GM21723 (cell line): Measurements from ENCODE around the gene UBE3D.

ENCODE experiments used
- ATAC-seq: cut with Tn5 transposase; IDR thresholded peaks from one replicate; pipeline ENCODE4 v1.9.1; 2021; ENCODE audit warnings: mild to moderate bottlenecking, moderate library complexity; ENCODE audit not compliant: unreplicated experiment

The UBE3D gene, protein sequence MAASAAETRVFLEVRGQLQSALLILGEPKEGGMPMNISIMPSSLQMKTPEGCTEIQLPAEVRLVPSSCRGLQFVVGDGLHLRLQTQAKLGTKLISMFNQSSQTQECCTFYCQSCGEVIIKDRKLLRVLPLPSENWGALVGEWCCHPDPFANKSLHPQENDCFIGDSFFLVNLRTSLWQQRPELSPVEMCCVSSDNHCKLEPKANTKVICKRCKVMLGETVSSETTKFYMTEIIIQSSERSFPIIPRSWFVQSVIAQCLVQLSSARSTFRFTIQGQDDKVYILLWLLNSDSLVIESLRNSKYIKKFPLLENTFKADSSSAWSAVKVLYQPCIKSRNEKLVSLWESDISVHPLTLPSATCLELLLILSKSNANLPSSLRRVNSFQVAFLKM

GRCh38 chr6:83065511-83066192 is at the start of gene UBE3D:
Gene UBE3D, minus strand, starts transcription at chr6:83065841. Its CDS starts 123 bp downstream, at chr6:83065718.
- ATAC-seq: peak; percentile 69

- no peak for ATAC-seq
Measured at GRCh38 chr6:83114164-83114563, 48.5 kb upstream of the UBE3D start.

DNA sequence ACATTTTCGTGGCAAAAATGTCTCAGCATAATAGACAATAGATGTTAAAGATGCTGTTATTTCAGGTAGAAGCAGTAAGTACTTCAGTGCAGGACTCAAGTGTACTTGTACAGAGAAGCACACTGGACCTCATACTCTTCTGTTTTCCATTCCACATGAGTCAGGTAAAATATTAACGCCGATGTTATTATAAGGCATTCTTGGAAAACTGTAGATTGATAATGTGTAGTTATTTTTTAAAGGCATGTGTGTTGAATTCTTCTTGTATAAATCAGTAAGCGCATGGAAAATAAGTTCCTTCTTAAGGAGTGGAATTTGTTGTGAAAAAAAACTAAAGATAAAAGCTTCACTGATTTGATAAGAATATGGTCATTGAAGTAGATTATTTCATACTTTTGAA is 47.6 kb upstream of the UBE3D start:
- no peak for ATAC-seq

DNA sequence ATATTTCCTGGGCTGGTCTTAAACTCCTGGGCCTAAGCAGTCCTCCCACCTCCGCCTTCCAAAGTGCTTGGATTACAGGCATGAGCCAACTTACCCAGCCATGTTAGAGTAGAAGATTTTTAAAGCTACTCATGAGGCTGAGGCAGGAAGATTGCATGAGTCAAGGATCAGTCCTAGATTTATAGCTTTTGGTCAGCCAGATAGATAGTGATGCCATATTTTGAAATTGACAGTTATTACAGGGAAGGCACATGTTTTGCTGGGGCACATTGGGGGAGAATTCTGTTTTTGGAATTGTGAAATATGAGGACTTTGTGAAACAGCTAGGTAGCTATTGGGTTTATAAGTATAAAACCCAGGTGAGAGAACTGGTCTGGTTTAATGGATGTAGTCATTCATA is 42.7 kb upstream of the UBE3D start:
- ATAC-seq: no peak

- ATAC-seq: no peak
Measured at GRCh38 chr6:83098589-83098988, 32.9 kb upstream of the UBE3D start.

- no peak for ATAC-seq
Measured at GRCh38 chr6:83097675-83098074, 32.0 kb upstream of the UBE3D start.

GRCh38 chr6:83097204-83097603 is 31.6 kb upstream of the UBE3D start:
- ATAC-seq: no peak

- no peak for ATAC-seq
Measured at GRCh38 chr6:83096791-83097190, 31.1 kb upstream of the UBE3D start.

DNA sequence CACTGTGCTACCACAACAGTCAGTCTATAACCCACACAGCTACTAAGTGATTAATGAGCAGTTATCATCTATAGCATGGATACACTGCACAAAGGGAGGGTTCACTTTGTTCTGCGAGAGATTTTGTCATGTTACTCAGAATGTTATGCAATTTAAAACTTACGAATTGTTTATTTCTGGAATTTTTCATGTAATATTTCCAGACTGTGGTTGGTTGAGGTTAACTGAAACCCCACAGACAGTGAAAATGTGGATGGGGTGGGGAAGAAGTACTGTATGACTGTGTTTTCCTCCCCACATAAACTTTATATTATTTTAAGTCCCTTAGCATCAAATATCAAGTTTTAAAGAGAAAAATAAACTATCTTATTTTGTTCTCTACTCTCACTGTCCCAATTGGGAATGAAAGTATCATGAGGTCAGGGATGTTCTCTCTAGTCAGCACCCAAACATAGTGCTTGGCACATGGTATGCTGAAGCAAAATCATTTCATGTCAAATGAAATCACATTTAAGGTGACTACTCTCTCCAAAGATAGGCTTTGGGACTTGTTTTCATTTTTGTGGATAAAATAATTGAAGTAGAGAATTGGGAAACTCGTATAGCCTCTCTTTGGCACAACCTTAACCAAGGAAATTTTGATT is 27.2 kb upstream of the UBE3D start:
- ATAC-seq: no peak

DNA sequence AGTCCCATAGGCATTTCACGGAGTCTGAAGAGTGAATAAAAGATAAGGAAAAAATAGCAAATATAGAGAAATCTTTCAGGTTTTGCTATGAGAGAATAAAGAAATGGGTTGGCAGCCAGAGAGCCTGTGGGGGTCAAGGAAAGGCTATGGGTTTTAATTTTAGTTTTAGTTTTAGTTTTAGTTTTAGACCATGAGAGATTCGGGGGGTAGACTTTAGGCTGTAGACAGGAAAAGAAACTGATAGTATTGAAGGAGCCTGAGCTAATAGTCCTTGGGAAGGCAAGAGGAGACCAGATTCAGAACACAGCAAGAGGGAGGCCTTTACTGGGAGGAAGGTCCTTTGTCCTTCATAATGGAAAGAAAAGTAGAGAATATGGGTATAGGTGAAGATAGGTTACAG is 21.1 kb upstream of the UBE3D start:
- peak; percentile 99 for ATAC-seq

DNA sequence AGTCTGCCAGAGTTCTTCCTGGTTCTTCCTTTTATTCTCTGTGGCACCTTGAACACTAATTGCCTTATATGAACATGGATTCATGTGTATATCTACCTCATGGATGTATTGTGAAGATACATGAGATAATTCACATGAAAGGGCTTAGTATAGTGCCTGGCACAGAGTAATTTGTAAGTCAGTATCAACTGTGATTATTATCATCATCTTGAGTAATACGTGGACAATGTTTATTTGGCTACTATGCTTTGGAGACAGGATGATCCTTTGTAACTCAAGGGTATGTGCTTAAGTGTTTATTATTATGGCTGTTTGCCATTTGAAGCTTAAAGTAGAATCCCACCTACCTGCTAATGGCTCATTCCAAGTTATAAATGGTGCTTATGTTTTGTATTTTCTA is 17.8 kb upstream of the UBE3D start:
- ATAC-seq: no peak

DNA sequence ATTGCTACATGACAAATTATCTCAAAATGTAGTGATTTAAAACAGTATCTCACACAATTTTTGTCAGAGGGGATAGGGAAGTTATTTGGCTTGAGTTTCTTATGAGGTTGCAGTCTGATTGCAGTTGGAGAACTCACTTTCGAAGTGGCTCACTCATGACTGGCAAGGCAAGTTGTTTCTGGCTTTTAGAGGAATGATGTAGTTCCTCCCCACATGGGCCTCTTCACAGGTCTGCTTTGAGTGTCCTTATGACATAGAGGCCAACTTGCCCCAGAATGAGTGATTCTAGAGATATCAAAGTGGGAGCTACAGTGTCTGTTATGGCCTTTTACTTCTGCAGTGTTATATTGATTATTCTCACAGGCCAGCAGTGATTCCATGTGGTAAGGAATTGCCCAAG is 8.0 kb upstream of the UBE3D start:
- no peak for ATAC-seq

- no peak for ATAC-seq
Measured at GRCh38 chr6:83072726-83073125, 7.1 kb upstream of the UBE3D start.

- ATAC-seq: no peak
Measured at GRCh38 chr6:83071707-83072106, 6.1 kb upstream of the UBE3D start.

- ATAC-seq: peak; percentile 61
Measured at GRCh38 chr6:83071023-83071422, 5.4 kb upstream of the UBE3D start.

GRCh38 chr6:83069633-83070032 is 4.0 kb upstream of the UBE3D start:
- ATAC-seq: no peak

DNA sequence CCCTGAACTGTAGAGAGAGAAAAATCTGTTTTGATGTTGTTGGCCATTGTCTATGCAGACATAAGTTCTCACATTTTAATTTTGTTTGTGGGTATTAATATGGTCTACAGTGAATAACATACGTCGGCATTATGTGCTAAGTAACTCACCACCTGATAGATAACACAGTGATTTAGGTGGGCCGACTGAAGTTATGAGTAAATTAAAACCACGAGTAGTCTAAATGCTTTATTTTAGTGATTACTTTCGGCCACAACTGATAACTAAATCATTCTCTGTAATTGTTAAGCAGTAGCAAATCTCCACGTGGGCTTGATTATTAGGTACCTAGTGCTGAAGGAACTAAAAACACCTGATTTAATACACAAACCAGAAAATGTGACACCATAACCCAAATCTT is 3.0 kb upstream of the UBE3D start:
- ATAC-seq: no peak

- ATAC-seq: peak; percentile 84
Measured at GRCh38 chr6:83067448-83068439, 2.1 kb upstream of the UBE3D start, which contains the start of gene DOP1A. Gene DOP1A, plus strand, starts transcription at chr6:83067671. Its CDS starts 29,307 bp downstream, at chr6:83096978.

DNA sequence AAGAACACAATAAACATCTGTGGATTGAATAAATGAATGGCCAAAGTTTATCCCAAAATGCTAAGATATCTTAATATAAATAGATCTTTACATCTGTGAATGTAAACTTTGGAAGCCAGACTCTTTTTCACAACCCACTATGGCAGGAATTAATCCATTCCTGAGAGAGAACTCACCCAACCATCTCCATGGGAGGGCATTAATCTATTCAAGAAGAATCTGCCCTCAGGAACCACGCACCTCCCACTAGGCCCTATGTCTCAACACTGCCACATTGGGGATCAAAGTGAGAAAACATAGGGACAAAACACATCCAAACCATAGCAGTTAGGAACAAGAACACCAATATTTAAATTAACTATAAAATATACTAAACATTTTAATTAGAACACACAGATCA is 3.4 kb downstream of the UBE3D start:
- no peak for ATAC-seq

DNA sequence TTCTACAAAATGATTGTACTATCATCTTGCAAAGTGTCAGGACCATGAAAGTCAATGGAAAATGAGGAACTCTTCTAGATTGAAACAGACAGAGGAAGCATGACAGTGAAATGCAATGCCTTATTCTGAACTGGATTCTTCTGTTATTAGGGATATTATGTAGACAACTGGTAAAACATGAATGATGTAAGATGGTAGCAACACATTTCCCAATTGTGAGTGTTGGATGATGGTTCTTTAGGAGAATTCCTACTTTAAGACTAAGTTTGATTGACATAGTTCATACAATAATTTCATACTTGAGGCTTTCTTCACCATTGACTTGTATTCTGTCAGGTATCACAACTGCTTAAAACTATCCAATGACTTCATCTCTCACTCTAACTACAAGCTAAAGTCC is 4.5 kb downstream of the UBE3D start:
- ATAC-seq: no peak
